ENCODE data around the gene SH3PXD2A.

DNA sequence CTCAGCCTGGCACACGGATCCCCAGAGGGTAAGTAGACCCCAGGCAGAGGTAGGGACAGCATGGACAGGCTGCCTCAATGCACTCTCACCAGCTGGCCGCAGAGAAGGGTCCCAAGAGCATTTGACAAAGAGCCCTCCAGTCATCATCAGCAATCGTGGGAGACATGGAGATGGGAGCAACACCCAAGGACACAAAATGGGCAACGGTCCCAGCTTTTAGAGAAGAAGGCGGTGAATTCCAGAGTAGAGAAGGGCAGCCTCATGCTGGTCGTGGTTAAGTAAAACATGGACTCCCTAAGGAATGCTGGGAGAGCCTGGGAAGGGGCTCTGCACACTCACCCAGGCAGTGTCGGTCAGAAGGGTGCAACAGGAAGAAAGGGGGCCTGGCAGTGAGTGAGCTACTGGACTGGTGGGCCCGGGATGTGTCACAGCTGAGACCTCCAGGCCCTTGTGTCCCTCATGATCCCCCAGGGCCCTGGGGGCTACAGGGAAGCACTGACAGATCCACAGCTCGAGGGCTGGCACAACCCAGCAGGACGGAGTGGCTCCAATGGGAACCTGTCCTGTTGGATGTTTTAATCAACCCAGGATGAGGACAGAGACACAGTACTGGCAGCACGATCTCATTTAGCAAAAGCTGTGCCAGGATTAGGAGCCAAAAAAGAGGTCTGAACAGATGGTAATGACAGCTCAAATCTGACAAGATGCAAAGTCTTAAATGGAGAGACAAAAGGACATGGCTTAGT lies 214.8 kb downstream of the SH3PXD2A start:
- TF ChIP-seq, protein P1, sequence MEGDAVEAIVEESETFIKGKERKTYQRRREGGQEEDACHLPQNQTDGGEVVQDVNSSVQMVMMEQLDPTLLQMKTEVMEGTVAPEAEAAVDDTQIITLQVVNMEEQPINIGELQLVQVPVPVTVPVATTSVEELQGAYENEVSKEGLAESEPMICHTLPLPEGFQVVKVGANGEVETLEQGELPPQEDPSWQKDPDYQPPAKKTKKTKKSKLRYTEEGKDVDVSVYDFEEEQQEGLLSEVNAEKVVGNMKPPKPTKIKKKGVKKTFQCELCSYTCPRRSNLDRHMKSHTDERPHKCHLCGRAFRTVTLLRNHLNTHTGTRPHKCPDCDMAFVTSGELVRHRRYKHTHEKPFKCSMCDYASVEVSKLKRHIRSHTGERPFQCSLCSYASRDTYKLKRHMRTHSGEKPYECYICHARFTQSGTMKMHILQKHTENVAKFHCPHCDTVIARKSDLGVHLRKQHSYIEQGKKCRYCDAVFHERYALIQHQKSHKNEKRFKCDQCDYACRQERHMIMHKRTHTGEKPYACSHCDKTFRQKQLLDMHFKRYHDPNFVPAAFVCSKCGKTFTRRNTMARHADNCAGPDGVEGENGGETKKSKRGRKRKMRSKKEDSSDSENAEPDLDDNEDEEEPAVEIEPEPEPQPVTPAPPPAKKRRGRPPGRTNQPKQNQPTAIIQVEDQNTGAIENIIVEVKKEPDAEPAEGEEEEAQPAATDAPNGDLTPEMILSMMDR (conservative IDR thresholded peaks at IDR 0.05) = no peak
- no peak for TF ChIP-seq ZFX (IDR thresholded peaks at IDR 0.05)

Measured in C4-2B (cell line).